Endothelial cell of umbilical vein (primary cell): ENCODE measurements around the gene DIS3L2. TPM values are rescaled to one million over a fixed set of nuclear protein-coding genes. Genes with fewer than 3 reads are reported as not detected.

Experiments used
- BruUV-seq: library from RNA; stranded (reverse); fragments of 400-500 nt; replicated peaks from 2 replicates; lab custom pipeline; 2021; lab: Mats Ljungman, UMichigan
- CTCF ChIA-PET: fragments of 300-600, 350-600 bp; sonication (Branson Sonifier 250); formaldehyde crosslinking; loops from one replicate; lab custom pipeline; 2021; ENCODE audit warnings: antibody characterized with exemption, inconsistent platforms; lab: Charles Lee
- POLR2A ChIA-PET: fragments of 300-600, 350-600 bp; sonication (Branson Sonifier 250); formaldehyde crosslinking; loops from one replicate; lab custom pipeline; 2021; ENCODE audit warnings: antibody characterized with exemption, inconsistent platforms; lab: Charles Lee
- DNase-seq: peaks from one replicate; pipeline ENCODE4 v3.0.0-alpha.2; 2011; ENCODE audit warnings: low read depth, low spot score
- FAIRE-seq: peaks from 2 replicates; lab custom pipeline; 2011; peaks lifted over from hg19 to GRCh38; lab: Jason Lieb, UNC
- H2AFZ ChIP-seq: 2 replicates; pipeline ENCODE4 v1.6.0; 2012; ENCODE audit warnings: low read depth, low read length, control low read depth, inconsistent platforms
- H3K27ac ChIP-seq: 2 replicates; pipeline ENCODE4 v1.5.1; 2011; ENCODE audit warnings: low read depth, mild to moderate bottlenecking, control low read depth, low read length, moderate library complexity; ENCODE audit not compliant: insufficient read depth
- H3K27me3 ChIP-seq, 2 experiments: 2 replicates each; pipeline versions ENCODE4 v1.6.0 to v1.6.1; 2011; ENCODE audit warnings: low read length in 2 of 2, mixed read lengths in 1 of 2; ENCODE audit not compliant: control insufficient read depth in 2 of 2, insufficient read depth in 2 of 2
- H3K36me3 ChIP-seq, 2 experiments: 2 replicates in 1 of 2; 3 replicates in 1 of 2; pipeline ENCODE4 v1.5.1; 2011; ENCODE audit warnings: low read length in 2 of 2, mild to moderate bottlenecking in 1 of 2, moderate library complexity in 1 of 2; ENCODE audit not compliant: control insufficient read depth in 2 of 2, insufficient read depth in 2 of 2; ENCODE audit errors: extremely low read depth in 1 of 2
- H3K4me1 ChIP-seq: 3 replicates; pipeline ENCODE4 v1.5.1; 2011; ENCODE audit warnings: mild to moderate bottlenecking, low read length; ENCODE audit not compliant: control insufficient read depth, insufficient read depth; ENCODE audit errors: extremely low read depth
- H3K4me2 ChIP-seq: 2 replicates; pipeline ENCODE4 v1.6.1; 2011; ENCODE audit warnings: low read length, control low read depth, mixed read lengths; ENCODE audit not compliant: insufficient read depth
- H3K4me3 ChIP-seq, 3 experiments: fragments of 200-600 bp in 1 of 3; sonication (generic), shearing (Covaris generic) in 1 of 3; replicated peaks in 1 of 3; 2 replicates each; pipeline ENCODE4 v1.5.1; 2011 to 2016; ENCODE audit warnings: control low read depth in 3 of 3, low read length in 3 of 3, mild to moderate bottlenecking in 2 of 3, inconsistent platforms in 1 of 3, low read depth in 1 of 3, moderate library complexity in 1 of 3; ENCODE audit not compliant: insufficient read depth in 1 of 3
- H3K79me2 ChIP-seq: 2 replicates; pipeline ENCODE4 v1.6.0; 2012; ENCODE audit warnings: low read length, inconsistent platforms; ENCODE audit not compliant: control insufficient read depth, insufficient read depth
- H3K9ac ChIP-seq: replicated peaks from 2 replicates; pipeline ENCODE3; 2011; ENCODE audit warnings: low read length, control low read depth; ENCODE audit not compliant: insufficient read depth; ENCODE audit errors: extremely low read depth
- H3K9me1 ChIP-seq: replicated peaks from 3 replicates; pipeline ENCODE4 v1.6.0; 2011; ENCODE audit warnings: mild to moderate bottlenecking, low read length; ENCODE audit not compliant: control insufficient read depth, insufficient read depth; ENCODE audit errors: extremely low read depth
- H3K9me3 ChIP-seq: replicated peaks from 2 replicates; pipeline ENCODE4 v1.5.1; 2012; ENCODE audit warnings: low read length, inconsistent platforms; ENCODE audit not compliant: control insufficient read depth, insufficient read depth
- H4K20me1 ChIP-seq: replicated peaks from 2 replicates; pipeline ENCODE3; 2011; ENCODE audit warnings: mild to moderate bottlenecking, low read length; ENCODE audit not compliant: control insufficient read depth, insufficient read depth; ENCODE audit errors: extremely low read depth
- EZH2 ChIP-seq: IDR thresholded peaks from 2 replicates; pipeline ENCODE4 v1.6.1; 2012; ENCODE audit warnings: borderline replicate concordance, low read depth, mild to moderate bottlenecking, moderate library complexity, low read length, inconsistent platforms; ENCODE audit not compliant: severe bottlenecking
- FOS ChIP-seq: IDR thresholded peaks from 2 replicates; pipeline ENCODE4 v1.6.1; 2011; ENCODE audit warnings: mild to moderate bottlenecking, low read length, moderate library complexity, borderline replicate concordance; ENCODE audit not compliant: insufficient read depth
- GATA2 ChIP-seq: IDR thresholded peaks from 2 replicates; pipeline ENCODE4 v1.7.0; 2011; ENCODE audit warnings: low read depth, mild to moderate bottlenecking, moderate library complexity, mixed read lengths, low read length; ENCODE audit not compliant: insufficient read length, insufficient read depth
- JUN ChIP-seq: IDR thresholded peaks from 2 replicates; pipeline ENCODE4 v1.6.1; 2011; ENCODE audit warnings: borderline replicate concordance, low read depth; ENCODE audit not compliant: insufficient read length, insufficient read depth
- MAX ChIP-seq: IDR thresholded peaks from 2 replicates; pipeline ENCODE4 v1.6.1; 2011; ENCODE audit not compliant: insufficient read depth, insufficient read length
- MYC ChIP-seq: IDR thresholded peaks from one replicate; pipeline ENCODE4 v1.6.1; 2011; ENCODE audit warnings: mild to moderate bottlenecking, low read depth, low read length
- POLR2A ChIP-seq: IDR thresholded peaks from 2 replicates; pipeline ENCODE4 v1.6.1; 2012; ENCODE audit warnings: low read depth, mild to moderate bottlenecking, control low read depth, low read length
- POLR2AphosphoS5 ChIP-seq: IDR thresholded peaks from 2 replicates; pipeline ENCODE4 v1.6.1; 2012; ENCODE audit warnings: low read depth, mild to moderate bottlenecking, control low read depth, low read length, moderate library complexity; ENCODE audit not compliant: insufficient read depth
- dilution Hi-C: fragments of 300-500 bp; cut with MboI; formaldehyde crosslinking; loops from one replicate; pipeline ENCODE4 v1.15.0; 2019; ENCODE audit warnings: low sequenced_read_pairs; ENCODE audit not compliant: extremely low pct_ligation_motif_present
- intact Hi-C: fragments of 100-400 bp; cut with micrococcal nuclease; formaldehyde crosslinking; loops from one replicate; pipeline ENCODE4 v1.10.0; 2022
- polyA plus RNA-seq, 4 experiments: library from polyadenylated mRNA; depleted of rRNA in 3 of 4; stranded (reverse) in 3 of 4; unstranded in 1 of 4; fragments of >200 nt; gene quantifications; 2 replicates each; pipeline versions ENCODE4 v1.2.1 to v1.2.3, GENCODE V29; 2011 to 2012; ENCODE audit warnings: missing spikeins in 1 of 4
- total RNA-seq: library from RNA; stranded (reverse); gene quantifications from 2 replicates; pipeline ENCODE4 v1.2.3, GENCODE V29; 2021
- TF ChIP-seq, protein P1 (sequence below), 2 donors: IDR thresholded peaks; 1 replicate in 1 of 2; 2 replicates in 1 of 2; pipeline ENCODE4 v1.5.1; 2011; ENCODE audit warnings: low read length in 2 of 2, mild to moderate bottlenecking in 2 of 2, moderate library complexity in 2 of 2, control low read depth in 1 of 2, inconsistent platforms in 1 of 2, low read depth in 1 of 2; ENCODE audit not compliant: insufficient read depth in 1 of 2; ENCODE audit errors: extremely low read depth in 1 of 2

Gene DIS3L2
- total and polyA plus RNA-seq, 2 donors (not counting 3 experiments of a cell fraction or from before 2014, with no cell fraction given) = 14.6 to 31.2 TPM

DNA sequence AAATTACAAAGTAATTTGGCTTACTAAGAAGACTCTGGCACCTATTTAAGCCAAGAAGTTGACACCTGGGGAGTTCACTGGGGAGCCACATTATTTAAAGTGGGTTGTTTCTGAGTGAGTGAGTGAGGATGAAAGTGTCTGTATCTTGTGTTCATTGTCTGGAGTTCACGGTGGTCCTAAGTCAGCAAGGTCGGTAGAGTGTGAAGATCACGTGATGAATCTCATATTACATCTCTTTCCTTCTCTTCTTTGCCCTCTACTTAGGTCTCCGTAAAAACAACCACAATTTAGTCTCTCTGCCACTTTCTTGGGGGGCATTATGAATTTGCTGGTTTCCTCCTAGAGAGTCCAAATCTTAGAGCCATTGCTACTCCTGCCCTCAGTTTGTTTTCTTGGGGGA, 67.8 kb downstream of the DIS3L2 start:
- H3K27me3 ChIP-seq = no peaks in the 10 kb centered on the region
- H3K79me2 ChIP-seq = no peaks in the 10 kb centered on the region
- H3K36me3 ChIP-seq = no peaks in the 10 kb centered on the region
- H2AFZ ChIP-seq = no peak overlapping the region
- no peak for DNase-seq
- no peaks in the 10 kb centered on the region for H3K4me1 ChIP-seq
- no peaks in the 10 kb centered on the region for H3K9me3 ChIP-seq
- H3K4me3 ChIP-seq = no peak overlapping the region
- ChIA-PET POLR2A (no interaction called here), CTCF (no interaction called here)
- H3K9me1 ChIP-seq = no peaks in the 10 kb centered on the region
- H3K27ac ChIP-seq = no peak overlapping the region
- FAIRE-seq = no peak
- no TSS peak for BruUV-seq
- TF ChIP-seq FOS (no peak), MAX (no peak), JUN (no peak), POLR2A (no peak), GATA2 (no peak), EZH2 (no peak), POLR2AphosphoS5 (no peak), MYC (no peak)
- TF ChIP-seq, protein P1, sequence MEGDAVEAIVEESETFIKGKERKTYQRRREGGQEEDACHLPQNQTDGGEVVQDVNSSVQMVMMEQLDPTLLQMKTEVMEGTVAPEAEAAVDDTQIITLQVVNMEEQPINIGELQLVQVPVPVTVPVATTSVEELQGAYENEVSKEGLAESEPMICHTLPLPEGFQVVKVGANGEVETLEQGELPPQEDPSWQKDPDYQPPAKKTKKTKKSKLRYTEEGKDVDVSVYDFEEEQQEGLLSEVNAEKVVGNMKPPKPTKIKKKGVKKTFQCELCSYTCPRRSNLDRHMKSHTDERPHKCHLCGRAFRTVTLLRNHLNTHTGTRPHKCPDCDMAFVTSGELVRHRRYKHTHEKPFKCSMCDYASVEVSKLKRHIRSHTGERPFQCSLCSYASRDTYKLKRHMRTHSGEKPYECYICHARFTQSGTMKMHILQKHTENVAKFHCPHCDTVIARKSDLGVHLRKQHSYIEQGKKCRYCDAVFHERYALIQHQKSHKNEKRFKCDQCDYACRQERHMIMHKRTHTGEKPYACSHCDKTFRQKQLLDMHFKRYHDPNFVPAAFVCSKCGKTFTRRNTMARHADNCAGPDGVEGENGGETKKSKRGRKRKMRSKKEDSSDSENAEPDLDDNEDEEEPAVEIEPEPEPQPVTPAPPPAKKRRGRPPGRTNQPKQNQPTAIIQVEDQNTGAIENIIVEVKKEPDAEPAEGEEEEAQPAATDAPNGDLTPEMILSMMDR (IDR thresholded peaks at IDR 0.05; ENCODE audit: extremely low read depth in 1 of 2, insufficient read depth in 1 of 2, low read depth in 1 of 2, low read length in 2 of 2) = no peak
- H3K9ac ChIP-seq = no peak overlapping the region
- dilution Hi-C loops (no loop called here), intact Hi-C loops (no loop called here)
- no peaks in the 10 kb centered on the region for H4K20me1 ChIP-seq
- no peak overlapping the region for H3K4me2 ChIP-seq
